Neural progenitor cell (in vitro differentiated cells): ENCODE results near the gene HIVEP1.

ENCODE experiments used
- EZH2 ChIP-seq: fragments of 200-600 bp; sonication (generic); IDR thresholded peaks from 2 replicates; pipeline ENCODE4 v1.6.1; 2017; ENCODE audit warnings: antibody characterized with exemption, mild to moderate bottlenecking, moderate library complexity
- EZH2phosphoT487 ChIP-seq: fragments of 200-600 bp; sonication (generic); IDR thresholded peaks from 2 replicates; pipeline ENCODE4 v1.6.1; 2017; ENCODE audit warnings: antibody characterized with exemption
- TF ChIP-seq, protein P1 (sequence below): fragments of 200-600 bp; sonication (generic); IDR thresholded peaks from 2 replicates; pipeline ENCODE4 v1.5.1; 2017; ENCODE audit warnings: antibody characterized with exemption, mild to moderate bottlenecking

DNA sequence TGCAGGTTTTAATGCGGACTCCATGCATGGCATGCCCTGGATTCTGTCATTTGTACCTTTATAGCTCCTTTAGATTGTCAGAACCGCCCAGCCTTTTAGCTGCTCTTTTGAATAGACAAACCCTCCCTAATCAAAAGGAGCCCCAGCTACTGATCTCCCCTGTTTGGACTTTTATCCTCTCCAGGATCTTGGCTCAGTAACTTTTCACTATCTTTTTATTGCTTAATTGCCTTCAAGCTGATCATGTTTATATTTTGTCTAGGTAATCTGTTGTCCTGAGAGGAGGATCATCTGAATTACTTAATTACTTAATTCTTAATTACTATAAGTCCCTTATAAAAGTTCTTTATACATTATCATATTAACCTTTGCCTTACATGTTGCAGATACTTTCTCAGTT is 93.2 kb downstream of the HIVEP1 start:
- TF ChIP-seq, protein P1, sequence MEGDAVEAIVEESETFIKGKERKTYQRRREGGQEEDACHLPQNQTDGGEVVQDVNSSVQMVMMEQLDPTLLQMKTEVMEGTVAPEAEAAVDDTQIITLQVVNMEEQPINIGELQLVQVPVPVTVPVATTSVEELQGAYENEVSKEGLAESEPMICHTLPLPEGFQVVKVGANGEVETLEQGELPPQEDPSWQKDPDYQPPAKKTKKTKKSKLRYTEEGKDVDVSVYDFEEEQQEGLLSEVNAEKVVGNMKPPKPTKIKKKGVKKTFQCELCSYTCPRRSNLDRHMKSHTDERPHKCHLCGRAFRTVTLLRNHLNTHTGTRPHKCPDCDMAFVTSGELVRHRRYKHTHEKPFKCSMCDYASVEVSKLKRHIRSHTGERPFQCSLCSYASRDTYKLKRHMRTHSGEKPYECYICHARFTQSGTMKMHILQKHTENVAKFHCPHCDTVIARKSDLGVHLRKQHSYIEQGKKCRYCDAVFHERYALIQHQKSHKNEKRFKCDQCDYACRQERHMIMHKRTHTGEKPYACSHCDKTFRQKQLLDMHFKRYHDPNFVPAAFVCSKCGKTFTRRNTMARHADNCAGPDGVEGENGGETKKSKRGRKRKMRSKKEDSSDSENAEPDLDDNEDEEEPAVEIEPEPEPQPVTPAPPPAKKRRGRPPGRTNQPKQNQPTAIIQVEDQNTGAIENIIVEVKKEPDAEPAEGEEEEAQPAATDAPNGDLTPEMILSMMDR: no peak
- TF ChIP-seq EZH2: no peak
- TF ChIP-seq EZH2phosphoT487: no peak
